ENCODE data around the gene MEF2B. TPM values are rescaled to one million over a fixed set of nuclear protein-coding genes. Genes with fewer than 3 reads are reported as not detected.
A peak's percentile ranks its signal among the peaks of the same experiment; 100 is the strongest.

MEF2B gene
- 1 to 10 TPM in 1 of 4 donors, under 1 TPM in 1, not detected in 2; 0.21 to 3.7 TPM for total RNA-seq

DNA sequence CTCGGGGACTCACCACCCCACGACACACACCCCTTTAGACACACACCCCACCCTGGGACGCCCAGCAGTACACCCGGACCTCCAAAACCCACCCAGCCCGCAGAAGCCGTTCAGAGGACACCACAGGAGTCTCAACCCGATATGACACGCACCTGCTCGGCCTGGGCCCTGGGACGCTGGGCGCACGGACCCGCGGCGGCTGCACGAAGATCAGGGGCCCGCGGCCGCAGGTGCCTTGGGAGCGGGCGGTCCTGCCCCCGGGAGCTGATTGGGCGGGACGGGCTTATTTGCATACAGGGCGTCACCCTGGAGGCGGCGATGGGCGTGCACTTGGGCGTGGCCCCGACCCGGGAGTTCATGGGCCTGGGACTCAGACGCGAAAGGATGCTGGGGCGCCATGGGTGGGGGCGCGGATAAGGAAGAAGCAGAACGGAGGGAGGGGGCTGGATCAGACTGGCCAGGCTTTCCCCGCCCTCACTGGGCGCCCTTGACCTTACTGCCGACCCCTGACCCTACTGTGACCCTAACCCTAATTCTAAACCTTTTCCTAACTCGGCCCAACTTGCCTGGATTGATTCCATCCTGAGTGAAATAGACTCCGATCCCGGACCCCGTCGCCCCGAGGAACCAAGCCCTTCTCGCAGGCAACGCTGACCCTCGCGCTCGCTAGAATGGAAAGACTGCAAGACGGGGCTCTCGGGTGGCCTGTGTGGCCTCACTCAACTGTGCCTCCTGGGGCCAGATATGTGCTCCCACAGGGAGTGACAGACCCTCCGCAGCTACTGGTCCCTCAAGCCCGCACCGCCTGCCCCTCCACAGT is at the start of gene MEF2B:
MEF2B (minus strand) TSS at position 211 of the 820 bp plus-strand sequence. CDS start 19,528 bp downstream, outside the sequence.
- Histone ChIP-seq H3K36me3 (peaks cover 0 to 14% (median 0%) of the 10 kb centered on the region in 3 donors), H3K9me3 (no peaks in the 10 kb centered on the region), H3K4me1 (peaks cover 0 to 21% (median 5%) of the 10 kb centered on the region in 4 donors), H3K27me3 (no peaks in the 10 kb centered on the region), H3K4me3 (peak within 1 kb of the TSS in 3 of 4 donors; percentile 11 to 35 (median 30)), H3K27ac (no peak within 1 kb of the TSS)
- whole genome bisulfite sequencing, 2 donors: 10 to 15% methylated on average over 24 to 56 of the region's 56 CpGs
- DNase-seq (ENCODE audit: low spot score in 2 of 2): peak; percentile 34 to 42
- TF ChIP-seq, protein P1, sequence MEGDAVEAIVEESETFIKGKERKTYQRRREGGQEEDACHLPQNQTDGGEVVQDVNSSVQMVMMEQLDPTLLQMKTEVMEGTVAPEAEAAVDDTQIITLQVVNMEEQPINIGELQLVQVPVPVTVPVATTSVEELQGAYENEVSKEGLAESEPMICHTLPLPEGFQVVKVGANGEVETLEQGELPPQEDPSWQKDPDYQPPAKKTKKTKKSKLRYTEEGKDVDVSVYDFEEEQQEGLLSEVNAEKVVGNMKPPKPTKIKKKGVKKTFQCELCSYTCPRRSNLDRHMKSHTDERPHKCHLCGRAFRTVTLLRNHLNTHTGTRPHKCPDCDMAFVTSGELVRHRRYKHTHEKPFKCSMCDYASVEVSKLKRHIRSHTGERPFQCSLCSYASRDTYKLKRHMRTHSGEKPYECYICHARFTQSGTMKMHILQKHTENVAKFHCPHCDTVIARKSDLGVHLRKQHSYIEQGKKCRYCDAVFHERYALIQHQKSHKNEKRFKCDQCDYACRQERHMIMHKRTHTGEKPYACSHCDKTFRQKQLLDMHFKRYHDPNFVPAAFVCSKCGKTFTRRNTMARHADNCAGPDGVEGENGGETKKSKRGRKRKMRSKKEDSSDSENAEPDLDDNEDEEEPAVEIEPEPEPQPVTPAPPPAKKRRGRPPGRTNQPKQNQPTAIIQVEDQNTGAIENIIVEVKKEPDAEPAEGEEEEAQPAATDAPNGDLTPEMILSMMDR (IDR thresholded peaks at IDR 0.05): no peak
- no peak for TF ChIP-seq POLR2A (IDR thresholded peaks at IDR 0.05)
- no peak for TF ChIP-seq EP300 (IDR thresholded peaks at IDR 0.05)

DNA sequence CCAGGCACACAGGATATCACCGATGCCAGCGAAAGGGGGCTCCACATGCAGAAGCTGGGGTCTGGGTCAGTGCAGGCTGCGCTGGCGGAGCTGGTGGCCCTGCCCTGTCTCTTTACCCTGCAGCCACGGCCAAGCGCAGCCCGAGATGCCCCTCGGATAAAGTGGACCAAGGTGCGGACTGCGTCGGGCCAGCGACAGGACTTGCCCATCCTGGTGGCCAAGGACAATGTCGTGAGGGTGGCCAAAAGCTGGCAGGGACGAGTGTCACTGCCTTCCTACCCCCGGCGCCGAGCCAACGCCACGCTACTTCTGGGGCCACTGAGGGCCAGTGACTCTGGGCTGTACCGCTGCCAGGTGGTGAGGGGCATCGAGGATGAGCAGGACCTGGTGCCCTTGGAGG is 48.8 kb upstream of the MEF2B start:
- 85 to 90% methylated on average over 19 to 21 of the region's 21 CpGs for WGBS, 2 donors
- peaks cover 0 to 38% of the 10 kb centered on the region in 2 donors for H3K27me3 ChIP-seq

DNA sequence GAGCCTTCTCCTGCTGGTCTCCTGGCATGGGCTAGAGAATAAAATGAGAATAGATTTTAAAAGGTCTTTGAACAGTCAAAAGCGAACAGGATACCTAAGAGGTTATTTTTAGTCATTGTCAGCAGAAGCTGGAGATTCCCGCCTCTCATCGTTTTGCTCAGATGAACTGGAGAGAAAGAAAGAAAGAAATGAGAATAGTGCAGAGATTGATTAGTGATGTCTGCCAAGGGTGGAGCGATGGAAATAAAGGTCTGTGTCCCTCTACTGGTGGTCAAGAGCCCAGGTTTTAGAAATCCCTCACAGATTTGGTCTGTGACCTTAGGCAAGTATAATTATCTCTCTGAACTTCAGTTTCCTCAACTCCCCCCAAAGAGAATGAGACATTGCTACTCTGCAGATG is 47.0 kb upstream of the MEF2B start:
- no peak for DNase-seq (ENCODE audit: low spot score in 2 of 2)
- TF ChIP-seq, protein P1 (IDR thresholded peaks at IDR 0.05): no peak
- no peak for TF ChIP-seq EP300 (IDR thresholded peaks at IDR 0.05)
- no peak for TF ChIP-seq POLR2A (IDR thresholded peaks at IDR 0.05)
- no peak overlapping the region for H3K4me3 ChIP-seq
- no peaks in the 10 kb centered on the region for H3K36me3 ChIP-seq
- no peaks in the 10 kb centered on the region for H3K4me1 ChIP-seq
- H3K27ac ChIP-seq: no peak overlapping the region
- 53% methylated on average over 4 of the region's 4 CpGs for WGBS, 2 donors
- peaks cover 0 to 47% of the 10 kb centered on the region in 2 donors for H3K27me3 ChIP-seq
- H3K9me3 ChIP-seq: peaks cover 0 to 8% (median 0%) of the 10 kb centered on the region in 4 donors

More for the DNA sequence above, 48.8 kb upstream of the MEF2B start:
- no peak for TF ChIP-seq POLR2A (IDR thresholded peaks at IDR 0.05)
- TF ChIP-seq, protein P1 (IDR thresholded peaks at IDR 0.05): no peak
- TF ChIP-seq EP300 (IDR thresholded peaks at IDR 0.05): no peak
- Histone ChIP-seq H3K36me3 (no peaks in the 10 kb centered on the region), H3K4me1 (no peaks in the 10 kb centered on the region), H3K4me3 (no peak overlapping the region), H3K27ac (no peak overlapping the region), H3K9me3 (peaks cover 0 to 8% (median 0%) of the 10 kb centered on the region in 4 donors)
- no peak for DNase-seq (ENCODE audit: low spot score in 2 of 2)

DNA sequence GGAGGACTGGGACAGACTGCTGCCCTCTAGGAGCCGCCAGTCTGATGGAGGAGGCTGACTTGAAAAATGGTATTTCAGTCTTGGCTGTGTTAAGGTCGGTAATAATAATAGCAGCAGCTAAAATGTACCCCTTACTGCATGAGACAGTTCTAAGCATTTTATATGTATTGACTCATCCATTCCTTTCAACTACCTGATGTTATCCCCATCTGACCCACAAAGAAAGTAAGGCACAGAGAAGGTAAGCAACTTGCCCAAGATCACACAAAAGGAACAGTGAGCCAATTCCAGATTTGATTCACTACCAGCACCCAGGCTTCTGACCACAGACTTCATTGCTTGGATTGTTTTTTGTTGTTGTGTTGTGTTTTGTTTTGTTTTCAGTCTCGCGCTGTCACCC is 45.7 kb upstream of the MEF2B start:
- WGBS, 2 donors: 72 to 79% methylated on average over 4 of the region's 4 CpGs
- TF ChIP-seq EP300 (IDR thresholded peaks at IDR 0.05): no peak
- H3K4me1 ChIP-seq: peaks cover 0 to 3% (median 0%) of the 10 kb centered on the region in 4 donors
- H3K9me3 ChIP-seq: peaks cover 0 to 8% (median 0%) of the 10 kb centered on the region in 4 donors
- no peak for DNase-seq (ENCODE audit: low spot score in 2 of 2)
- peaks cover 0 to 60% of the 10 kb centered on the region in 2 donors for H3K27me3 ChIP-seq
- H3K36me3 ChIP-seq: no peaks in the 10 kb centered on the region
- no peak overlapping the region for H3K27ac ChIP-seq
- H3K4me3 ChIP-seq: no peak overlapping the region

DNA sequence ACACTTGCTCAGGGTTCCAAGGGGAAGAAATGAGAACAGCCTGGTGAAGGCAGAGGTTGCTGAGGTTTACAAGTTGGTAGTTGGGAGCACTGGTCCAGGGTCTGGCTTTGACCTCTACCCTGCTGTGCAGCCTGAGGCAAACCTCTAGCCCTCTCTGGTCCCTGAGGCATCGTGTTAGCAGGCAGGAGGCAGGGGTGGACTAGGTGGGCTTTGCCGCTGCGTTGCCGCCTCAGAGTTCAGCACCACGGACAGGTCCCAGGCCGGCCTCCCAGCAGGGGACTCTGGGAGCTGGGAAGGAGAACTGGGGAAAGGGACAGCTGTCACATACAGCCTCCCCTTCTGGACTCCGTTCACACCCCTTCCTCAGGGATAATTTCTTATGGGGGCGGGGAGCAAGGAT is 44.8 kb upstream of the MEF2B start:
- DNase-seq (ENCODE audit: low spot score in 2 of 2): no peak
- 0 to 1% methylated on average over 2 to 8 of the region's 8 CpGs for WGBS, 2 donors

More for the DNA sequence above, 44.8 kb upstream of the MEF2B start:
- TF ChIP-seq EP300 (IDR thresholded peaks at IDR 0.05) (no peak), POLR2A (IDR thresholded peaks at IDR 0.05) (no peak)
- TF ChIP-seq, protein P1 (IDR thresholded peaks at IDR 0.05): no peak
- H3K36me3 ChIP-seq: no peaks in the 10 kb centered on the region
- H3K4me3 ChIP-seq: no peak overlapping the region
- H3K4me1 ChIP-seq: peaks cover 0 to 3% (median 0%) of the 10 kb centered on the region in 4 donors
- no peak overlapping the region for H3K27ac ChIP-seq
- peaks cover 0 to 8% (median 0%) of the 10 kb centered on the region in 4 donors for H3K9me3 ChIP-seq
- H3K27me3 ChIP-seq: peaks cover 0 to 68% of the 10 kb centered on the region in 2 donors
